KMS-11 (cell line): ENCODE results near the gene WDPCP.

ENCODE experiments used
- H2AFZ ChIP-seq: fragments of 200-600 bp; sonication (generic); 2 replicates; pipeline ENCODE4 v1.6.1; 2016; ENCODE audit warnings: antibody characterized with exemption, mixed run types, low read depth
- H3K27ac ChIP-seq: fragments of 200-600 bp; sonication (generic); 2 replicates; pipeline ENCODE4 v1.6.1; 2016; ENCODE audit warnings: mild to moderate bottlenecking, mixed run types
- H3K27me3 ChIP-seq: fragments of 200-600 bp; sonication (generic); 2 replicates; pipeline ENCODE4 v1.6.1; 2017; ENCODE audit warnings: mild to moderate bottlenecking, low read depth, mixed run types, moderate library complexity; ENCODE audit not compliant: insufficient read depth
- H3K36me3 ChIP-seq: fragments of 200-600 bp; sonication (generic); 2 replicates; pipeline ENCODE4 v1.6.1; 2017; ENCODE audit warnings: mild to moderate bottlenecking, mixed run types; ENCODE audit not compliant: insufficient read depth
- H3K4me1 ChIP-seq: fragments of 200-600 bp; sonication (generic); 2 replicates; pipeline ENCODE4 v1.6.1; 2016; ENCODE audit warnings: mild to moderate bottlenecking, low read depth, mixed run types; ENCODE audit not compliant: poor library complexity, severe bottlenecking
- H3K4me2 ChIP-seq: fragments of 200-600 bp; sonication (generic); 2 replicates; pipeline ENCODE4 v1.7.0; 2016; ENCODE audit warnings: mild to moderate bottlenecking, mixed run types
- H3K4me3 ChIP-seq: fragments of 200-600 bp; sonication (generic); IDR thresholded peaks from 2 replicates; pipeline ENCODE4 v1.6.1; 2017; ENCODE audit warnings: low read depth, low read length, mixed read lengths; ENCODE audit not compliant: insufficient read depth
- H3K79me2 ChIP-seq: fragments of 200-600 bp; sonication (generic); 2 replicates; pipeline ENCODE4 v1.6.1; 2016; ENCODE audit warnings: low read depth, mixed run types; ENCODE audit not compliant: insufficient read depth
- H3K9ac ChIP-seq: fragments of 200-600 bp; sonication (generic); 2 replicates; pipeline ENCODE4 v1.6.1; 2016; ENCODE audit warnings: mild to moderate bottlenecking, mixed run types
- H4K20me1 ChIP-seq: fragments of 200-600 bp; sonication (generic); 2 replicates; pipeline ENCODE4 v1.6.1; 2016; ENCODE audit warnings: mild to moderate bottlenecking, mixed run types; ENCODE audit not compliant: insufficient read depth
- CTCF ChIP-seq: fragments of 200-600 bp; sonication (generic); conservative IDR thresholded peaks from 2 replicates; pipeline ENCODE4 v1.6.1; 2017; ENCODE audit warnings: low read depth, mild to moderate bottlenecking, antibody characterized with exemption, low read length, moderate library complexity, mixed read lengths

Gene WDPCP

DNA sequence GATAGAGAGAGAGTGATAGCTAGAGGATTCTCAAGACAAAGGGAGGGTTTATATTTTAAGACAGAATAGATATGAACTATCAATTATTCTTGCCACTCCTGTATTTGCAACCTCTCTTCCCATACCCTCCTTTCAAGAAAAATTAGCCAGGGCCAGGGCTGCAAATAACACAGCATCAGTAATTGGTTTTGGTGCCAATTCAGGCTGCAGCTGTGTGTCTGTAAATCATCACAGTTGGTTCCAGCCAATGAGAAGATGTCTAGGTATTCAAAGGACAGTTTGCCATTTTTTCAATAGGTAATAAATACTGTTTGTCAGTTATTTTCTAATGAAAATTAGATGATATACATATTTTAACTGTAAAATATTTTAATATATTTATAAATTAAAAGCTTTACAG is 73.5 kb downstream of the WDPCP start:
- Histone ChIP-seq H3K9ac (no peak overlapping the region), H3K79me2 (no peaks in the 10 kb centered on the region), H3K27ac (no peak overlapping the region), H2AFZ (no peak overlapping the region), H3K4me1 (no peaks in the 10 kb centered on the region), H3K4me3 (no peak overlapping the region), H3K27me3 (no peaks in the 10 kb centered on the region), H3K36me3 (no peaks in the 10 kb centered on the region), H4K20me1 (no peaks in the 10 kb centered on the region), H3K4me2 (no peak overlapping the region)
- TF ChIP-seq CTCF: no peak

- H3K79me2 ChIP-seq: no peaks in the 10 kb centered on the region
- H4K20me1 ChIP-seq: no peaks in the 10 kb centered on the region
- H3K27ac ChIP-seq: no peak overlapping the region
- H3K27me3 ChIP-seq: no peaks in the 10 kb centered on the region
- no peaks in the 10 kb centered on the region for H3K4me1 ChIP-seq
- no peak for TF ChIP-seq CTCF
- no peak overlapping the region for H3K4me2 ChIP-seq
- no peaks in the 10 kb centered on the region for H3K36me3 ChIP-seq
- no peak overlapping the region for H3K4me3 ChIP-seq
- no peak overlapping the region for H3K9ac ChIP-seq
- no peak overlapping the region for H2AFZ ChIP-seq
These were observed 74.0 kb downstream of the WDPCP start for GRCh38 chr2:63514237-63514716.

DNA sequence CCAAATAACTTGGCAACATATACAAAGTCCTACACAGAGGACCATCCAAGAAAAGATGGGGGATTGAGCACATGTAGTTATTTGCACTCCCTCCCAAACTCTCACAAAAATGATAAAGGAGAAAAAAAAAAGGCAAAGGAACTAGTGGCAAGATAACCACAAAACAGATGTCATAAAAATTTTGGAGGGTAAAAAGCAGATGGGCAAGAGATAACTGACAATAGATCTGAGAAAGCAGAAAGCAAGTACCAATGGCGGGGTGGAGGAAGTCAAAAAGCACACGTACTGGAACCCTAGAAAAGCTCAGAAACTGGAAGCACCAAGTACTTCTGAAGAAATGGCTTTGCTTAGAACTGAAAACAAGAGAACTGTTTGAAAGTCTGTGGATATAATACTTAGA is 82.0 kb downstream of the WDPCP start:
- Histone ChIP-seq H3K27ac (no peak overlapping the region), H3K36me3 (no peaks in the 10 kb centered on the region), H3K79me2 (no peaks in the 10 kb centered on the region), H2AFZ (no peak overlapping the region), H3K9ac (no peak overlapping the region), H3K27me3 (no peaks in the 10 kb centered on the region), H3K4me1 (peaks cover 10% of the 10 kb centered on the region), H3K4me2 (peak overlapping the region; percentile 2; the same call in 1 of the 2 replicates), H3K4me3 (no peak overlapping the region), H4K20me1 (no peaks in the 10 kb centered on the region)
- no peak for TF ChIP-seq CTCF

DNA sequence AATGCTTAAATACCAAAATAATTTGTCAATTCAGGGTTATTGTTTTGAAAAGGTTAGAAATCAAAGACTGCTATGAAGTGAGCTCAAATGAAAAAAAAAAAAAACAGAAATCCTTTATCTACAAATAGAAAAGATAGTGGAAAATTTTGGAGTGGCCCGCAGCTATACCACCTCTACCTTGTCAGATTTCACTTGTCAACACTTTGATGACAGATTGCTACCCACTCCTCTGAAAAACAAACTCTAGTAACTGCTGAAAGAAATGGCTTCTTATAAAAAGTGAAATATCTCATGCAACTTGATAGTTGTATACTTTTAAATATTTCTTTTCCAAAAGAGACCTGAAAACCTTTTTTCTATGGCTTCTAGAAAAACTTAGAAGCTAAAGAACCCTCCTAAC is 84.5 kb downstream of the WDPCP start:
- Histone ChIP-seq H3K27me3 (no peaks in the 10 kb centered on the region), H3K27ac (no peak overlapping the region), H3K4me1 (peaks cover 10% of the 10 kb centered on the region), H3K4me2 (no peak overlapping the region), H3K4me3 (no peak overlapping the region), H3K36me3 (no peaks in the 10 kb centered on the region), H3K9ac (no peak overlapping the region), H2AFZ (no peak overlapping the region), H3K79me2 (no peaks in the 10 kb centered on the region), H4K20me1 (no peaks in the 10 kb centered on the region)
- TF ChIP-seq CTCF: no peak
